Activated CD4-positive, CD25-positive, alpha-beta regulatory T cell treated with anti-CD3 and anti-CD28 coated beads, Interleukin-2, amount 50 U/mL, for 72 hours (primary cell): ENCODE results near the gene CAMP.
A peak's percentile ranks its signal among the peaks of the same experiment; 100 is the strongest.
"Not testable (repeated sequence)": the region's sequence is repeated elsewhere in the genome, so short reads cannot be mapped to it uniquely, and the experiment has no call there.

Experiments
- DNase-seq: peaks from one replicate; pipeline ENCODE4 v3.0.0; 2021

CAMP gene, protein sequence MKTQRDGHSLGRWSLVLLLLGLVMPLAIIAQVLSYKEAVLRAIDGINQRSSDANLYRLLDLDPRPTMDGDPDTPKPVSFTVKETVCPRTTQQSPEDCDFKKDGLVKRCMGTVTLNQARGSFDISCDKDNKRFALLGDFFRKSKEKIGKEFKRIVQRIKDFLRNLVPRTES

DNA sequence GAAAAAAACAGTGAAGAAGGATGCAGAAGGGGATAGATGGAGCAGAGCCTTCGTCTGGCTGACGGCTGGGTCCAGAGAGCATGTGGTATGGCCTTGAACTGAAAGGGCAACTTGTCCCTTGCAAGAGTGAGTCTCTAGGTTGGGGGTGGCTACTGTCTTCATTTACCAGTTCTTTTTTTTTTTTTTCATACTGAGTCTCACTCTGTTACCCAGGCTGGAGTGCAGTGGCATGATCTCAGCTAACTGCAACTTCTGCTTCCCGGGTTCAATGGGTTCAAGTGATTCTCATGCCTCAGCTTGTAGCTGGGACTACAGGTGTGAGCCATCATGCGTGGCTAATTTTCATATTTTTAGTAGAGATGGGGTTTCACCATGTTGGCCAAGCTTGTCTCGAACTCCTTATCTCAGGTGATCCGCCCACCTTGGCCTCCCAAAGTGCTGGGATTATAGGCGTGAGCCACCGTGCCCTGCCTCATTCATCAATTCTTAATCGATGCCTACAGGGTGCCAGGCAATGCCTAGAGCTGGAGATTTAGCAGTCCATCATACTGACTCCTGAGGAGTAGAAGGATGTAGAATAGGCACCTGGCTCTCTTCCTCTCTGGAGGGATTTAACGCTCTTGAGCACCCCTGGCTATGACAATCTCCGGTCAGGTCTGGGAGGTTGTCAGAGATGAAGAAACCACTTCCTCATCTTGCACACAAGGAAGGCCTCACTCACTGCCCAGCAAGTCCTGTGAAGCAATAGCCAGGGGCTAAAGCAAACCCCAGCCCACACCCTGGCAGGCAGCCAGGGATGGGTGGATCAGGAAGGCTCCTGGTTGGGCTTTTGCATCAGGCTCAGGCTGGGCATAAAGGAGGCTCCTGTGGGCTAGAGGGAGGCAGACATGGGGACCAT is at the start of gene CAMP:
Gene CAMP (plus strand): TSS at position 880 of the 898 bp plus-strand sequence. CDS start 17 bp downstream, at position 897.
- no peak for DNase-seq

DNA sequence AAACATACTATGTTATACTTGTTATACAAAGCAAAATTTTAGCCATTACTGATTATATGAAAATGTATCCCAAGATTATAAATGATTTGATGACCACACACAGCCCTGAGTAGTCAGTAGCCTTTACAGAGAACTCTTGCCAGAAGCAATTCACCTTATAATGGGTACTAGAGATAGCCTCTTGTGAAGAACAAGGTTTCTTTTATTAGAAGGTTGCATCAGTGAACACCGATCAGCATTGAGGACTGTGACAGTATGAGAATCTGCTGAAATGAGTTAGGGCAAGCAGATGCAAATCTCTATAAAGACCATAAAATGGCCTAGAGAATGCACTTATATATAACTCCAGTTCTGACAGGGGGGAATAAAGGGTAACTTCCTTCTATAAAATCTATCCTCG is 45.2 kb upstream of the CAMP start:
- no peak for DNase-seq

- DNase-seq: no peak
Observed at GRCh38 chr3:48180021-48180420, 43.3 kb upstream of the CAMP start.

DNA sequence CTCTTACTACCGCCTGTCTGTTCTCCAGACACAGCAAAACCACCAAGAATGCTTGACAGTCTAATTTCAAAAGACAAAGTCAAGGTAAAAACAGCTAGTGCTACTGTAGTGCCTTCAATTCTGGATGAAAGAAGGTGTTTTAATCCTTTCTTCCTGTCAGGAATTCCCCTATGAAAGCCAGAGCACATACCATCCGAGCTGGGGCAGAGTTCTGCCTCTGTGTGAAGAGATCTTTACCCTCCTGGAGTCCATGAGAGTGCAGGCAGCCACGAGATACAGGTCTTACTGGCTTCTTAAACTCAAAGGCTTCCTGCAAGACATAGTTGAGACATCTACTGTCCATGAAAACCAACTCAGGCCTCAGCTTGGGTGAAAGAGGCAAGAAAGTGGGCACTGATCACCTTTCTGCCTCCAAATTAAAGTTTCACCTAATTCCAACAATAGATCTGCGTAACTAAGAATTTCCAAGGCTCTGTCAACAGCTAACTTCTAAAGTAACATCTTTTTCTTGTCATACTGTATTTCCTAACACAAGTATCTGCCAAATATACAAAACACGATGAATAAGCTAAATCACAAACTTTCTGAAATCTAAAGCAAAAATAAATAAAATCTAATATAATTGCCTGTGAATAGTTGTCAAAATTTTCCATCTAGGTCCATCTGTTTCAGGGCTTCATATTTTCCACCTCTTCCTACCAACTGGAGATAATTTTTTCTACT is 42.6 kb upstream of the CAMP start:
- no peak for DNase-seq

- no peak for DNase-seq
Observed at GRCh38 chr3:48184299-48184698, 39.0 kb upstream of the CAMP start.

- DNase-seq: no peak
Observed at GRCh38 chr3:48185129-48185528, 38.2 kb upstream of the CAMP start.

DNA sequence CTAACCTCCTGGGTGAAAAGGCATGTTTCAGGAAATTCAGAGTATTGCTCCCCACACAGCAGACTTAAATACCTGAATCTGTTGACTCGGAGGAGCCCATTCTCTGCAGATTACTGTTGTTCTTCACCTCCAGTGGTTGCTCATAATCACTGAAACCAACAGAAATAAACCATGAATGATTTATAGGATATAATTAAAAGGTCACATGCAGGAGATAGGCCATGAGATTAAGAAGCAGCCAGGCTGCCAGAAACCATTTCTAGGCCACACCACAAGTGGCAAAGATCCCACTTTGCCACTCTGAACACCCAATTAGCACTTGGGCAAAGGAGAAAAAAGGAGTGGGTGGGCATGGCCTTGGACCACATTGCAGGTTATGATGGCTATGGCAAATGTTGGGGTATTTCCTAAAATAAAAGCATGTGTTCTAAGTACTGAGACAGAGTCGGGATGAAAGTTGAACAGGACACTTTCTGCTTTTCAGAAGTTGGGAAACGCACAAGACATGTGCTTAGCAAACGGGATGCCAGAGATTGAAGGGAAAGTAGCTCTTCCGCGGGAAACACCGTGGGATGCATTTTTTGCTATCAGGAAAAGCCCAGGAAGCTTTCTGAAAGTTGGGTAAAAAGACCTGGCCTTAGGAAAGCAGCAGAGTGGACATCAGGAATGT is 36.5 kb upstream of the CAMP start:
- no peak for DNase-seq

GRCh38 chr3:48187301-48187578 is 36.1 kb upstream of the CAMP start:
- DNase-seq: no peak

DNA sequence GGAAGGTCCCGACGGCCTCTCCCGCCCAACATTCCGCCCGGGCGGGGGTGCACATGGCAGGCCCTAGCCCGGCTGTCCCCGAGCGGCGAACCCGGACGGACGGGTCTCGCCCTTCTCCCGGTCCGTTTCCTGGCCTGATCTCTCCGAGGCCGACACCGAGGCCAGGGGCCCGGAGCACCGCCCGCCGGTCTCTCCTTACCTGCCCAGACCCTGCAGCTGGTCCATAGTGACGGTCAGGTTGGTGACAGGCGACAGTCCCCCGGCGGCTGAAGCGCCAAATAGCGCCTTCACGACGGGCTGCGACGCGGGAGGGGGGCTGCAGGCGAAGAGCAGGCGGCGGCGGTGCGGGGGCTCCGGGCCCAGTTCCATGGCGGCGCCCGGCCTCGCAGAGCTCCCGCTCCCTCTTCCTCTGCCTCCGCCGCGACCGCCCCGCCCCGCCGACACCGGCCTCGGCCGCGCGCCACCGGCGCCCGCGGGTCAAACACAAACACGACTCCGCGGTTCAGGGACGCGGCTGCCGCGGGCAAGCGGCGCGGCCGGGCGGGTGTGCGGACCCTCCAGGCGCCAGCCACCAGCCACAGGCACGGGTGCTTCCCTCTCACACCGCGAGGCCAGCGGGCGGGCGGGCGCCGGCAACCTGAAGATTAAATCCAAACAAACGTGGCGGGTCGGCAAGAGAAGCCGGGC is 35.6 kb upstream of the CAMP start:
- no peak for DNase-seq

- peak; percentile 86 for DNase-seq
Observed at GRCh38 chr3:48188266-48189201, 34.8 kb upstream of the CAMP start, which contains the start of gene CDC25A. Gene CDC25A (minus strand): TSS chr3:48188417. CDS start chr3:48187947, 470 bp downstream.

GRCh38 chr3:48189321-48189720 is 34.0 kb upstream of the CAMP start:
- no peak for DNase-seq

DNA sequence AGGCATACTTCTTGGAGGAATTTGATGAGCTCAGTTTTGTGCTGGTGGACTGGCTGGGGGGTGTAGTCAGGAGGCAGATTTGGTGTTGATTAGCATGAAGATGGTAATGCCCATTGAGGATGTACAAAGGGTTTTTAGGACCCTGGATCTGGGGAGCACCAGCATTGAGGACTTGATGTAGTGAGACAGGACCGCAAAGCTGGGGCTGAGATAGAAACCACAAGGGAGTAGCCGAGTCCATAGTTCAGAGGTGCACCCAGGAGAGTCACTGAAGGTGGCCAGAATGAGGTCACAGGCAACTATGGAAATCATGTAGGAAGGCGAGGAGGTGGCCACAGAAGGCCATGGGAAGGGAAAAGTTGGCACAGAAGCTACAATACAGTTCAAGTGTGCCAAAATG is 32.4 kb upstream of the CAMP start:
- DNase-seq: no peak

DNA sequence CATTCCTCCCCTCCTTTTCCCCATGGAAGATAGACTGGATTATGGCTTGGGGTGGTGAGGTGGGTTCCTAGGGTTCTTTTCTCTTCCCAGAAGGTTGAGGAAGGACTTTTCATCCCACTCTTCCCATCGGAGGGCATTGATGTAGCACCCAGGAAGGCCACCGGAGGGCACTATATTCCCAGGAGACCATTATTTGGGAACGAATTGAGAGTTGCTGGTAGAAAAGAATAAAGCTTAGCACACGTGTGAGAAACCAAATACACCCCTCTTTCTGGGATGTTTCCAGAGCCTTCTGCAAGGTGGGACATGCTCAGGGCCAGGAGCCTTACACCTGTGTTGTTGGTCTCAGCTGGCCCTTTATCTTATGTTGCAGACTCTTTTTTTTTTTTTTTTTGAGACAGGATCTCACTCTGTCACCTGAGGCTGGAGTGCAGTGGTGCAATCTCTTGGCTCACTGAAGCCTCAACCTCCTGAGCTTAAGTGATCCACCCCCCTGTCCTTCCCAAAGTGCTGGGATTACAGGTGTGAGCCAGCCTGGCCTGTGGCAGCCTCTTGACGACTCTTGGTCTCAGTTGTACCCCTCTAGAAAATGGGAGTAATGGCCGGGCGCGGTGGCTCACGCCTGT is 28.7 kb upstream of the CAMP start:
- no peak for DNase-seq

- DNase-seq: no peak
Observed at GRCh38 chr3:48196611-48197010, 26.7 kb upstream of the CAMP start.

DNA sequence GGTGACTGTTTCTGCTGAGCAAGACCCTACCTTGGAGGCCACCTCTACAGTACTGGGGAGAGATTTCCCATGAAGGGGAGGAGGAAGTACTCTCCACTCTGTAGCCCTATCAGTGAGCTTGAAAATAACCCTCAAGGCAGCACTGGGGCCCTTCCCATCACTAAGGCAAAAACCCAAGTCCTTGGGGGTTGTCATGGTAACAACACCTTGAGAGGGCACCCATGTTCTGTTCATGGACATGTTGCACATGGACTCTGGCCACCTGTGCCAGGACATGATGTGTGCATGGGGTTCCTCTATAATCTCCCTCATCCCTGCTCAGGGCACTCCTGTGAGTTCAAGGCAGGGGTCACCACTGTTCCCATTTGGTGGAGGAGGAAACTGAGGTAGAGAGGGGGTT is 24.2 kb upstream of the CAMP start:
- no peak for DNase-seq

DNA sequence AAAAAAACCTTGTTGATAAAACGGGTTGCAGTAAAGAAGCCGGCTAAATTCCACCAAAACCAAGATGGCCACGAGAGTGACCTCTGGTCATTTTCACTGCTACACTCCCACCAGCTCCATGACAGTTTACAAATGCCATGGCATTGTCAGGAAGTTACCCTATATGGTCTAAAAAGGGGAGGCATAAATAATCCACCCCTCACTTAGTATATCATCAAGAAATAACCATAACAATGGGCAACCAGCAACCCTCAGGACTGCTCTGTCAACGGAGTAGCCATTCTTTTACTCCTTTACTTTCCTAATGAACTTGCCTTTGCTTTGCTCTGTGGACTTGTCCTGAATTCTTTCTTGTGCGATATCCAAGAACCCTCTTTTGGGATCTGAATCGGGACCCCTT is 20.7 kb upstream of the CAMP start:
- DNase-seq: no peak

DNA sequence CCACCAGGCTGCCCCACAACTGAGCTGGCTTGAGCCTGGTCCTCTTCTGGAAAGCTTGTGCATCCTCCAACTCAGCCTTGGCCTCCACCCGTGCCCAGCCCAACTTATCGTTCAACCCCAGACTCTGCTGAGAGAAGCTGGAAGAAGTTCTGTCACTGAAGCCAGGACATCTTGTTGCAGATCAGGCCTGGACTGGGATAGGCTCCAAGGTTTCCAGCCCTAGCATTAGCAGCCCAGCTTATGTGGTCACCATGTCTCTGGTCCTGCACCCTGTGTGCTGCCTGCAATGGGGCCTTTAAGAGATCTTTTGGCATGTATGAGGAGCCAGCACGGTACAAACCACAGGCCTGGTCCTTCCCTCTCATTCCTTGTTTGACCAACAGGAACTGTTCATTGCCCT is 15.2 kb upstream of the CAMP start:
- DNase-seq: no peak

DNA sequence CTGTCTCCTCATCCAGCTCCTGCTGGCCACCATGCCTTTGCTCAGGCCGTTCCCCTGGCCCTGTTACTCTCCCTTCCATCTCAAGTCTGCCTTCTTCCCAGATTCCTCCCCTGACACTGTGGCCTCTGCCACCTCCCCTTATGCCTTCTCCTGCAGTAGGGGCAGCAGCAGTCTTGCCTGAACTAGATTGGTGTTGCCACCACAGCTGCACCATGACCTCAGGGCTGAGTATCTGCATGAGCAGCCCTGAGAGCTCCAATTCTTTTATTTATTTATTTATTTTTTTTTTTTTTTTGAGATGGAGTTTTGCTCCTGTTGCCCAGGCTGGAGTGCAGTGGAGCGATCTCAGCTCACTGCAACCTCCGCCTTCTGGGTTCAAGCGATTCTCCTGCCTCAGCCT is 13.8 kb upstream of the CAMP start:
- no peak for DNase-seq

GRCh38 chr3:48210534-48210933 is 12.8 kb upstream of the CAMP start:
- DNase-seq: not testable (repeated sequence)

DNA sequence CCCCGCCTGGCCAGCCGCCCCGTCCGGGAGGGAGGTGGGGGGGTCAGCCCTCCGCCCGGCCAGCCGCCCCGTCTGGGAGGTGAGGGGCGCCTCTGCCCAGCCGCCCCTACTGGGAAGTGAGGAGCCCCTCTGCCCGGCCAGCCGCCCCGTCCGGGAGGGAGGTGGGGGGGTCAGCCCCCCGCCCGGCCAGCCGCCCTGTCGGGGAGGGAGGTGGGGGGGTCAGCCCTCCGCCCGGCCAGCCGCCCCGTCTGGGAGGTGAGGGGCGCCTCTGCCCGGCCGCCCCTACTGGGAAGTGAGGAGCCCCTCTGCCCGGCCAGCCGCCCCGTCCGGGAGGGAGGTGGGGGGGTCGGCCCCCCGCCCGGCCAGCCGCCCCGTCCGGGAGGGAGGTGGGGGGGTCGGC is 11.5 kb upstream of the CAMP start:
- DNase-seq: not testable (repeated sequence)

GRCh38 chr3:48214225-48214624 is 9.1 kb upstream of the CAMP start:
- DNase-seq: no peak
